Activated CD8-positive, alpha-beta T cell treated with anti-CD3 and anti-CD28 coated beads, Interleukin-2, amount 10 ng/mL, durations not matched to agents 7 days and 5 days (primary cell): ENCODE data around the gene ASCC1. TPM values are rescaled to one million over a fixed set of nuclear protein-coding genes. Genes with fewer than 3 reads are reported as not detected.
A peak's percentile ranks its signal among the peaks of the same experiment; 100 is the strongest.

Experiments
- ATAC-seq: fragments of 150-1000 bp; cut with Tn5 transposase; one replicate; pipeline ENCODE4 v1.10.0; 2021; ENCODE audit warnings: moderate library complexity
- CTCF ChIA-PET: fragments of 350-600 bp; sonication (Branson Sonifier 250); formaldehyde crosslinking; loops from one replicate; lab custom pipeline; 2021; ENCODE audit warnings: antibody characterized with exemption; lab: Charles Lee
- POLR2A ChIA-PET: fragments of 350-600 bp; sonication (Branson Sonifier 250); formaldehyde crosslinking; loops from one replicate; lab custom pipeline; 2021; ENCODE audit warnings: antibody characterized with exemption; lab: Charles Lee
- DNase-seq: peaks from one replicate; pipeline ENCODE4 v3.0.0-alpha.2; 2020
- H3K27ac Mint-ChIP-seq: one replicate; pipeline ENCODE4 v1.8.0; 2021; ENCODE audit warnings: mild to moderate bottlenecking, mixed read lengths
- H3K27me3 Mint-ChIP-seq: one replicate; pipeline ENCODE4 v1.8.0; 2021; ENCODE audit warnings: low read depth, mixed read lengths
- H3K36me3 Mint-ChIP-seq: one replicate; pipeline ENCODE4 v1.8.0; 2021; ENCODE audit warnings: low read depth, mixed read lengths
- H3K4me1 Mint-ChIP-seq: one replicate; pipeline ENCODE4 v1.8.0; 2021; ENCODE audit warnings: low read depth, mixed read lengths
- H3K4me3 Mint-ChIP-seq: one replicate; pipeline ENCODE4 v1.8.0; 2021; ENCODE audit warnings: mild to moderate bottlenecking, mixed read lengths
- H3K9me3 Mint-ChIP-seq: one replicate; pipeline ENCODE4 v1.8.0; 2022; ENCODE audit warnings: mixed read lengths; ENCODE audit not compliant: insufficient read depth
- total RNA-seq, 2 experiments: library from RNA; stranded (reverse); gene quantifications; one replicate each; pipeline ENCODE4 v1.2.3, GENCODE V29; 2021

ASCC1 gene
- total RNA-seq, 2 experiments from 2014 or later = 34.8 to 40.3 TPM

GRCh38 chr10:72068126-72068765 is 147.8 kb downstream of the ASCC1 start:
- ATAC-seq = no peak

DNA sequence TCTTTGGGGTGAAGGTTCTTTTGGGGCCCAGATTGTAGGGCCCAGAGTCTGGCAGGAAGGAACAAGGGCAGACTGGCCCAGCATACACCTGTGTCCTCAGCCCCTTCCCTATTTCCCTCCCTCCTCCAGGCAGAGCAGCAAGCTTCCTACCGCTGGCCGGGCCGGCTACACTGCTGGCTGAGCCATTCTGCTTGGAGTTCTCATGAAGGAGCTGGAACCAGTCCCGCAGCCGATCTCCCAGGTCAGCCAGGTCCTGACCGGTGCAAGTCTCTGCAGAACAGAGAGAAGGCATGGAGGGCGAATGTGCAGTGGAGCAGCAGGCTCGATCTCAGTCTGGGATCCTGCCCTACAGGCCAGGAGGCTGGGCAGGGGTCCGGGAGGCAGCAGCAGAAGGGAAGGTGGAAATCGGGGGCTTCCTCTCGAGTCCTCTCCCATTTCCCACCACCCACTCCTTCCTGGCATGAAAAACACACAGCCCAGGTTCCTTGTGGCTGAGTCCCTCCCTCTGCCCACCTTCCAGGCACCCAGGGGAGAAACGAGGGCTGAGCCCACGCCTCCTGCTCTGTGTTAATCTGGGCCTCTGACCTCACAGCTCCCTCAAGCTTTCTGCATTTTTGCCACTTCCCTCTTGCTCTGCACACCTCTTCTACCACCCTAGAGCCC is 148.5 kb downstream of the ASCC1 start:
- H3K27ac Mint-ChIP-seq = no peak overlapping the region
- DNase-seq = no peak
- peaks cover 81% of the 10 kb centered on the region for H3K36me3 Mint-ChIP-seq
- CTCF ChIA-PET = interaction anchor here (1.2 to 1.6 kb wide), 4 partner anchors 9 to 273 kb away, joined by 4 to 5 read pairs (median 4); no protein-coding TSS in a partner anchor
- H3K9me3 Mint-ChIP-seq = no peaks in the 10 kb centered on the region
- H3K4me1 Mint-ChIP-seq = peaks cover 26% of the 10 kb centered on the region
- ATAC-seq = no peak
- POLR2A ChIA-PET = interaction anchor here (1.1 to 1.2 kb wide), 2 partner anchors 8 to 10 kb away, joined by 3 read pairs; no protein-coding TSS in a partner anchor
- H3K27me3 Mint-ChIP-seq = no peaks in the 10 kb centered on the region
- no peak overlapping the region for H3K4me3 Mint-ChIP-seq

More at GRCh38 chr10:72068126-72068765, 147.8 kb downstream of the ASCC1 start:
- no peaks in the 10 kb centered on the region for H3K9me3 Mint-ChIP-seq
- H3K4me1 Mint-ChIP-seq = peaks cover 28% of the 10 kb centered on the region
- DNase-seq = no peak
- peaks cover 80% of the 10 kb centered on the region for H3K36me3 Mint-ChIP-seq
- H3K27me3 Mint-ChIP-seq = no peaks in the 10 kb centered on the region
- CTCF ChIA-PET = interaction anchor here (1.2 to 1.6 kb wide), 3 partner anchors 8 to 272 kb away, joined by 4 read pairs; no protein-coding TSS in a partner anchor
- POLR2A ChIA-PET = interaction anchor here (1.1 to 1.2 kb wide), 2 partner anchors 8 to 11 kb away, joined by 3 read pairs; no protein-coding TSS in a partner anchor
- H3K27ac Mint-ChIP-seq = no peak overlapping the region
- H3K4me3 Mint-ChIP-seq = no peak overlapping the region

DNA sequence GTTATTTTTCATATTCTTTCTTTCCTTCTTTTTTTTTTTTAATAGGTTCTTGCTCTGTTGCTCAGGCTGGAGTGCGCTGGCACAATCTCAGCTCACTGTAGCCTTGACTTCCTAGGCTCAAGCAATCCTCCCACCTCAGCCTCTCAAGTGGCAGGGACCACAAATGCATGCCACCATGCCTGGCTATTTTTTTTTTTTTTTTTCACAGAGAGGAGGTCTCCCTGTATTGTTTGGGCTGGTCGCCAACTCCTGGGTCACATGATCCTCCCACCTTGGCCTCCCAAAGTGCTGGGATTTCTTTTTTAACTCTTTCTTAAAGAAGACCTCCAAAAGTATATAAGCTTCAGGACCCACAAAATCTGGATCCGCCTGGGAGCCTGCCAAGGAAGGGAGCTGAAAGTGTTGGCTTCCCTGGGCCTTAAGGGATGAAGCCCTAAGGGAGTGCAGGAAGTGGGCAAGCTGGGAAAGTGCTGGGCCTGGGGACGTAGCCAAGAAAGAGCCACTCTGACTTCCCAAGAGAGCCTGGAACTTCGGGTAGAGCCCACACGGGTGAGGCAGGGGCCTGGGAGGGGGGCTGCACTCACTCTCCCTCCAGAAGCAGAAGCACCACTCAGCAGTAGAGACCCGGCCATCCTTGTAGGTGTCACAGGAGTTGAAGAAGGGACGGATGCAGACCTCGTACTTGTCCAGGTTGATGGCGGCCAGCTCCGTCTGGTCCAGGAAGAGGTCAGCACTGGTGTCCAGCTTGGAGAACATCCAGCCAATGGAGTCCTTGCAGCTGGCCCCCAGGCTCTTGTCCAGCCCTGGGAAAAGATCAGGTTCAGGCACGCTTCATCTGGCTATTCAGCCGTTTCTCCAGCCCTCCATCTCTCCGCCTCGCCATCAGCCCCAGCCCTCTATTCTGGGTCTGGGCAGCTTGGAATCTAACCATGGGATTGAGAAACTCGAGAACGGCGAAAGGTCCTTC is 149.5 kb downstream of the ASCC1 start:
- ChIA-PET POLR2A (interaction anchor here (0.7 kb wide), 1 partner anchor 1940 kb away, joined by 3 read pairs; no protein-coding TSS in a partner anchor), CTCF (interaction anchor here (1.1 to 1.5 kb wide), 3 partner anchors 10 to 270 kb away, joined by 3 to 5 read pairs (median 4); no protein-coding TSS in a partner anchor)
- DNase-seq (no peak), ATAC-seq (no peak)
- peaks cover 82% of the 10 kb centered on the region for H3K36me3 Mint-ChIP-seq
- H3K27ac Mint-ChIP-seq = no peak overlapping the region
- H3K9me3 Mint-ChIP-seq = no peaks in the 10 kb centered on the region
- no peaks in the 10 kb centered on the region for H3K27me3 Mint-ChIP-seq
- H3K4me1 Mint-ChIP-seq = peaks cover 21% of the 10 kb centered on the region
- no peak overlapping the region for H3K4me3 Mint-ChIP-seq

DNA sequence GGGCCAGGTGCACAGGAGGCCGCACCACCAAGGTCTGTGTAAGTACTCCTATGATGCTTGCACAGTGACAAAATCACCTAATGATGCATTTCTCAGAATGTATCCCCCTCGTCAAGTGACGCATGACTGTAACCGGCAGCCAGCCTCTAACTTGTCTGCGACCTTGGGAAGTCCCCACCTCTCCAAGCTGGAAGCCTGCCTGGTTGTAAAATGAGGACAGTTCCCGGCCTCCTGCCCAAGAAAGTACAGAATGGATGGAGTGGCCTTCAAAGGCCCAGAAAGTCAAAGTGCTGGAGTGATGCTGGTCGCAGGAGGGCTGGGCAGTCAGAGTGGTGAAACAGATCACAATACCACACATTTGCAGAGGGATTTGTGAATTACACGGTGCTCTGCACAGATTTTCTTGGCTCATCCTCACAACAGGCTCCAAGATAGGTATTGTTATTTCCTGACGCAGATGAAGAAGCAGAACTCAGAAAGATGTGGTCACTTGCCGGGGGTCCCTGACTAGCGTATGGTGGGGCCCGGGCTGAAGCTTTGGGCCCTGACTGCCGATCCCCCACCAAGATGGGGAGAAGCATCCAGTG is 150.5 kb downstream of the ASCC1 start:
- peaks cover 12% of the 10 kb centered on the region for H3K4me1 Mint-ChIP-seq

DNA sequence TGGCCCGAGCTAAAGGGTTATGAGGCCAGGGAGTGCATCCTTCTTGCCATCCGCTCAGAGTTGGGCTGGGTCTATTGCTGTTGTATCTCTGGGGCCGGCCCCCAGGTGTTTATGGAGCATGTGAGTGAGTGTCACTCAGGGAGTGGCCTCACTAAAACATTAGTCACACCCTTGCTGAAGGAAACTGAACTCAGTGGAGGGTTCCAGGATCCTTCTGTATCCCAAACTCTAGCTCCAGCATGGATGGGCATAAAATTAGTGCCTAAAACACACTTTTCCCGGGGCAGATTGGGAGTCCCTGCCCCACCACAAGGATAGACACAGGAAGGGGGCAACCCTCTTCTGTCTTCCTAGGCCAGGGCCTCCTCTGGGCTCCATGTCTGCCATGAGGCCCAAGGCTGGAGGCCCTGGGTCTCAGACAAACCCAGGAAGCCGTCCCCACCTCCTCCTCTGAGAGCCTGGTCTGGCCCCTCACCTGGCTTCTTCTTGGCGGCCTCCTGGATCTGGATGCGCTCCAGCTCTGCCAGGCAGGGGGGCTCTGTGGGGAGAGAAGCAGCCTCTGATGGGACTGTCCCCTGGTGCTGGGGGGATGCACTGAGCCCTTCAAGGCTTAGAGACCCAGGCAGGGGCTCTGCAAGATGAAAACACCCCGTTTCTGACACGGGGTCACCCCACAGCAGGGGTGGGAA is 152.2 kb downstream of the ASCC1 start:
- Mint-ChIP-seq H3K27ac (no peak overlapping the region), H3K36me3 (peaks cover 74% of the 10 kb centered on the region), H3K4me3 (no peak overlapping the region), H3K27me3 (no peaks in the 10 kb centered on the region), H3K4me1 (no peaks in the 10 kb centered on the region), H3K9me3 (no peaks in the 10 kb centered on the region)
- DNase-seq (no peak), ATAC-seq (no peak)
- ChIA-PET CTCF (interaction anchor here (1.3 kb wide), 1 partner anchor 15 kb away, joined by 4 read pairs; no protein-coding TSS in a partner anchor), POLR2A (no interaction called here)

More for the DNA sequence above, 150.5 kb downstream of the ASCC1 start:
- peaks cover 80% of the 10 kb centered on the region for H3K36me3 Mint-ChIP-seq
- ATAC-seq = no peak
- H3K27me3 Mint-ChIP-seq = no peaks in the 10 kb centered on the region
- no peak for DNase-seq
- no peaks in the 10 kb centered on the region for H3K9me3 Mint-ChIP-seq
- CTCF ChIA-PET = interaction anchor here (1.5 kb wide), 1 partner anchor 17 kb away, joined by 5 read pairs; no protein-coding TSS in a partner anchor
- H3K4me3 Mint-ChIP-seq = no peak overlapping the region
- H3K27ac Mint-ChIP-seq = no peak overlapping the region
- POLR2A ChIA-PET = no interaction called here

DNA sequence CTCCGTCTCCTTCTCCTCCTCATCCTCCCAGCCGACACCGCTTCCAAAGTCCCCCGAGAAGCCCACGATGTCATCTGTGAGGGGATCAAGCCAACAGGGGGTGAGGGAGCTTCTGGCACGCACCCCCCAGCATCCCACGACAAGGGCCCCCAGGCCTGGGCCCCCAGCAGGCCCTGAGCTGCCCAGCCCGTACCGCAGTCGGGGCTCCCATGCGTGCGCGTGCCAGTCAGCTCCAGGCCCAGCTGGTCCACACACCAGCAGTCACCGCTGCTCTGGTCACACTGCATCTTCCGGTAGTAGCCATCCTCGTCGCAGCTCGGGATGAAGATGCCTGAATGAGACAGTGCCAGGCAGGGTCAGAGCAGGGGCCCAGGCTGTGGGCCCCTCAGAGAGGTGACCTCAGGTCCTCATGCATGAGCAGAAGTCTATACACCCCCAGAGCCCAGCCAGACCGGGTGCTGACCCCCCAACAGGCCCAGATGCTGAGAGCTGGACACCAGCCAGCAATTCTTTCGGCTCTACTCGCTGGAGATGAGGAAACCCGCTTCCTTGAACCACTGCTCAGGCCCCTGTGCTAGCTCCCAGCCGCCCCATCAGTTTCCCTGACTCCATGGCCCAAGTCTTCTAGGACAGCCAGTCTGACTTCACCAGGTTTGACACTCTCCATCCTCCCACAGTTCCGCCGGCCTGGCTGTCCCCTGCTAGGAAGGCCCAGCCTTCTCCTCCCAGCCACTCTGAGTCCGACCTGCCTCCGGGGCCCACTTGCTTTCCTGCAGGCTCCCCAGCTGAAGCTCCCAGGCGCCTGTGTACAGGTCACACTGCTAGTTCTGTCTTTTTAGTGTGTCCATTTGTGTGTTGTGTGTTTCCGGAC is 153.0 kb downstream of the ASCC1 start:
- Mint-ChIP-seq H3K4me1 (no peaks in the 10 kb centered on the region), H3K9me3 (no peaks in the 10 kb centered on the region), H3K27ac (no peak overlapping the region), H3K36me3 (peaks cover 67% of the 10 kb centered on the region), H3K27me3 (no peaks in the 10 kb centered on the region), H3K4me3 (no peak overlapping the region)
- ATAC-seq = no peak
- ChIA-PET CTCF (interaction anchor here (1.3 kb wide), 1 partner anchor 14 kb away, joined by 4 read pairs; no protein-coding TSS in a partner anchor), POLR2A (no interaction called here)
- no peak for DNase-seq

DNA sequence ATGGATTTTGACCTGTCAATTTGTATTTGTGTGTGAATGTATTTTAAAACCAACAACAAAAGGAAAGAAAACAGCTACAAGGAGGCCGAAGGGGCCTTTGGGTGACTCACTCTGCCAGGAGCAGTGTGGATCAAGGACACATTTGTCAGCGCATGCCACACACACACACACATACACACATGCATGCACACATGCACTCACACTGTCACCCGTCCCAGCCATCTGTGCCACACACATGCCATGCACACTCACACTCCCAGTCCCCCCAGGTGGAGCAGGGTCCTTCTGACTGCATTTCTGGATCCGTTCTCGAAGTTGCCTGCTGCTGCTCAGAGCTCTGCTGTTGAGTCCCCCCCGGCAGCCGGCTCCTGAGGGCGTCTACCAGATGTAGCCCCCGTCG is 153.7 kb downstream of the ASCC1 start:
- POLR2A ChIA-PET = no interaction called here
- no peak overlapping the region for H3K4me3 Mint-ChIP-seq

DNA sequence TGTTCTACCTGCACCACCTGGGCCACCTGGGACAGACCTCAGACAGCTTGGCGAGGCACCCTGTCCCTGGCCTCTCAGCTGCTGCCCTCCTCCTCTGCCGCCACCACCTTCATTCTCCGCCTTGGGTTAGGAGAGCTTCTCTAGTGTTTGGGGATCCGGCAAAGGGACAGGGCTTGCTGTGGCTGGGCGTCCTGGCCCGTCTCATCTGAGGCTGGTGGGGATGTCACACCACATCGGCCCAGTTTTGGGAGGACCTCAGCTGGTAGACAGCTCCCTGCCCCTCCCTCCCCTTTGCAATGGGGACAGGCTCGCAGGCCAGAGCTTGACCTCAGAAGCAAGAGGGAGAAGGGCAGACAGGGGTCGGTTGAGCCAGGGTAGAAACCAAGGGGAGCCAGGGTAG is 154.1 kb downstream of the ASCC1 start:
- DNase-seq (no peak), ATAC-seq (no peak)
- ChIA-PET CTCF (interaction anchor here (5.4 kb wide), 1 partner anchor 13 kb away, joined by 50 read pairs; no protein-coding TSS in a partner anchor), POLR2A (interaction anchor here (0.6 kb wide), 1 partner anchor 12 kb away, joined by 4 read pairs; no protein-coding TSS in a partner anchor)
- no peak overlapping the region for H3K4me3 Mint-ChIP-seq
- H3K9me3 Mint-ChIP-seq = no peaks in the 10 kb centered on the region
- H3K27me3 Mint-ChIP-seq = no peaks in the 10 kb centered on the region
- H3K4me1 Mint-ChIP-seq = no peaks in the 10 kb centered on the region
- H3K27ac Mint-ChIP-seq = peak overlapping the region; percentile 73
- peaks cover 58% of the 10 kb centered on the region for H3K36me3 Mint-ChIP-seq

More for the DNA sequence above, 153.7 kb downstream of the ASCC1 start:
- DNase-seq (no peak), ATAC-seq (no peak)
- Mint-ChIP-seq H3K27me3 (no peaks in the 10 kb centered on the region), H3K27ac (no peak overlapping the region), H3K9me3 (no peaks in the 10 kb centered on the region), H3K4me1 (no peaks in the 10 kb centered on the region), H3K36me3 (peaks cover 63% of the 10 kb centered on the region)
- CTCF ChIA-PET = interaction anchor here (1.3 kb wide), 1 partner anchor 14 kb away, joined by 4 read pairs; no protein-coding TSS in a partner anchor

- DNase-seq (no peak), ATAC-seq (peak; percentile 32)
- no peak overlapping the region for H3K27ac Mint-ChIP-seq
- ChIA-PET CTCF (interaction anchor here (5.4 kb wide), 1 partner anchor 13 kb away, joined by 50 read pairs; no protein-coding TSS in a partner anchor), POLR2A (interaction anchor here (0.6 to 0.8 kb wide), 2 partner anchors 9 to 12 kb away, joined by 4 read pairs; no protein-coding TSS in a partner anchor)
- peaks cover 55% of the 10 kb centered on the region for H3K36me3 Mint-ChIP-seq
- H3K4me3 Mint-ChIP-seq = no peak overlapping the region
- no peaks in the 10 kb centered on the region for H3K9me3 Mint-ChIP-seq
- no peaks in the 10 kb centered on the region for H3K4me1 Mint-ChIP-seq
- H3K27me3 Mint-ChIP-seq = no peaks in the 10 kb centered on the region
Observed at GRCh38 chr10:72061491-72061890, 154.6 kb downstream of the ASCC1 start.
